Endothelial cell of umbilical vein (primary cell): ENCODE measurements around the gene CRACR2A.

Experiments used
- POLR2A ChIP-seq: IDR thresholded peaks from 2 replicates; pipeline ENCODE4 v1.6.1; 2012; ENCODE audit warnings: low read depth, mild to moderate bottlenecking, control low read depth, low read length
- POLR2AphosphoS5 ChIP-seq: IDR thresholded peaks from 2 replicates; pipeline ENCODE4 v1.6.1; 2012; ENCODE audit warnings: low read depth, mild to moderate bottlenecking, control low read depth, low read length, moderate library complexity; ENCODE audit not compliant: insufficient read depth
- TF ChIP-seq, protein P1 (sequence below), 2 donors: IDR thresholded peaks; 1 replicate in 1 of 2; 2 replicates in 1 of 2; pipeline ENCODE4 v1.5.1; 2011; ENCODE audit warnings: low read length in 2 of 2, mild to moderate bottlenecking in 2 of 2, moderate library complexity in 2 of 2, control low read depth in 1 of 2, inconsistent platforms in 1 of 2, low read depth in 1 of 2; ENCODE audit not compliant: insufficient read depth in 1 of 2; ENCODE audit errors: extremely low read depth in 1 of 2

DNA sequence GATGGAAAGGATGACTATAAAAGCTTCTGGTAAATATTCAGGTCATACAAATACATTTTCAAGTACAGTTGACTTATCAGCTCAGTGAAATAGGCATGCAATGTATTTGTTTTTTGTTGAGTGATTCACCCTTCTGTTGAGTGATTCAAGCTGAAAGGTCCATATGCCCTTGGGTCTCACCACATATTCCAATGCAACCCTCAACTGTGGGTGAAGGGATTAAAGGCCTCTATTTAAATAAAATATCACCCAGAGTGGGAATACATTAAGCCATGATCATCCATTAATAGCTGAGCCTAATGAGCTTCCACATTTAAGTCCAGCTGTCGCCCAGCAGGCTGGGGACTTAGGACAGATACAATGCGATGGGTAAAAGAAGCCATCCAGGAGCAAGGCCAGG lies 120.2 kb downstream of the CRACR2A start:
- TF ChIP-seq, protein P1, sequence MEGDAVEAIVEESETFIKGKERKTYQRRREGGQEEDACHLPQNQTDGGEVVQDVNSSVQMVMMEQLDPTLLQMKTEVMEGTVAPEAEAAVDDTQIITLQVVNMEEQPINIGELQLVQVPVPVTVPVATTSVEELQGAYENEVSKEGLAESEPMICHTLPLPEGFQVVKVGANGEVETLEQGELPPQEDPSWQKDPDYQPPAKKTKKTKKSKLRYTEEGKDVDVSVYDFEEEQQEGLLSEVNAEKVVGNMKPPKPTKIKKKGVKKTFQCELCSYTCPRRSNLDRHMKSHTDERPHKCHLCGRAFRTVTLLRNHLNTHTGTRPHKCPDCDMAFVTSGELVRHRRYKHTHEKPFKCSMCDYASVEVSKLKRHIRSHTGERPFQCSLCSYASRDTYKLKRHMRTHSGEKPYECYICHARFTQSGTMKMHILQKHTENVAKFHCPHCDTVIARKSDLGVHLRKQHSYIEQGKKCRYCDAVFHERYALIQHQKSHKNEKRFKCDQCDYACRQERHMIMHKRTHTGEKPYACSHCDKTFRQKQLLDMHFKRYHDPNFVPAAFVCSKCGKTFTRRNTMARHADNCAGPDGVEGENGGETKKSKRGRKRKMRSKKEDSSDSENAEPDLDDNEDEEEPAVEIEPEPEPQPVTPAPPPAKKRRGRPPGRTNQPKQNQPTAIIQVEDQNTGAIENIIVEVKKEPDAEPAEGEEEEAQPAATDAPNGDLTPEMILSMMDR (IDR thresholded peaks at IDR 0.05; ENCODE audit: extremely low read depth in 1 of 2, insufficient read depth in 1 of 2, low read depth in 1 of 2, low read length in 2 of 2) = no peak
- no peak for TF ChIP-seq POLR2A
- no peak for TF ChIP-seq POLR2AphosphoS5
